Hematopoietic multipotent progenitor cell treated with erythropoietin and hydrocortisone succinate and interleukin-3 and kit ligand, for 17 days (in vitro differentiated cells): ENCODE results near the gene SYTL3.
"Not testable (repeated sequence)": the region's sequence is repeated elsewhere in the genome, so short reads cannot be mapped to it uniquely, and the experiment has no call there.

Source experiments
- DNase-seq: peaks from one replicate; pipeline ENCODE4 v3.0.0-alpha.2; 2015; ENCODE audit warnings: low spot score

SYTL3 gene

GRCh38 chr6:158662954-158663624 lies 13.2 kb downstream of the SYTL3 start:
- DNase-seq: no peak

- DNase-seq: no peak
Observed at GRCh38 chr6:158663625-158664165, 13.8 kb downstream of the SYTL3 start.

- DNase-seq: no peak
Observed at GRCh38 chr6:158665332-158665731, 15.5 kb downstream of the SYTL3 start.

- no peak for DNase-seq
Observed at GRCh38 chr6:158666628-158667359, 16.9 kb downstream of the SYTL3 start.

- DNase-seq: no peak
Observed at GRCh38 chr6:158667360-158667981, 17.6 kb downstream of the SYTL3 start.

GRCh38 chr6:158668707-158669103 lies 18.9 kb downstream of the SYTL3 start:
- no peak for DNase-seq

GRCh38 chr6:158669145-158670035 lies 19.5 kb downstream of the SYTL3 start:
- DNase-seq: no peak

- DNase-seq: not testable (repeated sequence)
Observed at GRCh38 chr6:158672119-158672518, 22.3 kb downstream of the SYTL3 start.

- no peak for DNase-seq
Observed at GRCh38 chr6:158672726-158673125, 22.9 kb downstream of the SYTL3 start.

GRCh38 chr6:158674342-158675131 lies 24.7 kb downstream of the SYTL3 start:
- no peak for DNase-seq

GRCh38 chr6:158677094-158677493 lies 27.2 kb downstream of the SYTL3 start:
- not testable (repeated sequence) for DNase-seq

GRCh38 chr6:158677906-158678578 lies 28.2 kb downstream of the SYTL3 start:
- DNase-seq: no peak

GRCh38 chr6:158680015-158680414 lies 30.2 kb downstream of the SYTL3 start:
- no peak for DNase-seq

GRCh38 chr6:158680481-158680880 lies 30.6 kb downstream of the SYTL3 start:
- no peak for DNase-seq

- DNase-seq: no peak
Observed at GRCh38 chr6:158684311-158684710, 34.5 kb downstream of the SYTL3 start.

- DNase-seq: no peak
Observed at GRCh38 chr6:158684745-158685324, 35.0 kb downstream of the SYTL3 start.

- no peak for DNase-seq
Observed at GRCh38 chr6:158686311-158686710, 36.5 kb downstream of the SYTL3 start.

- DNase-seq: no peak
Observed at GRCh38 chr6:158686791-158687381, 37.0 kb downstream of the SYTL3 start.

- no peak for DNase-seq
Observed at GRCh38 chr6:158687506-158687905, 37.7 kb downstream of the SYTL3 start.

GRCh38 chr6:158688860-158689259 lies 39.0 kb downstream of the SYTL3 start:
- no peak for DNase-seq
